ENCODE data around the gene DNAI1. TPM values are rescaled to one million over a fixed set of nuclear protein-coding genes. Genes with fewer than 3 reads are reported as not detected.

The DNAI1 gene
- total RNA-seq, 2 donors from 2014 or later, result not detected

GRCh38 chr9:34443976-34444375, 14.6 kb upstream of the DNAI1 start:
- ATAC-seq, result no peak
- intact Hi-C loops (cut with DNase I, micrococcal nuclease), result no loop called here
- DNase-seq, result no peak

DNA sequence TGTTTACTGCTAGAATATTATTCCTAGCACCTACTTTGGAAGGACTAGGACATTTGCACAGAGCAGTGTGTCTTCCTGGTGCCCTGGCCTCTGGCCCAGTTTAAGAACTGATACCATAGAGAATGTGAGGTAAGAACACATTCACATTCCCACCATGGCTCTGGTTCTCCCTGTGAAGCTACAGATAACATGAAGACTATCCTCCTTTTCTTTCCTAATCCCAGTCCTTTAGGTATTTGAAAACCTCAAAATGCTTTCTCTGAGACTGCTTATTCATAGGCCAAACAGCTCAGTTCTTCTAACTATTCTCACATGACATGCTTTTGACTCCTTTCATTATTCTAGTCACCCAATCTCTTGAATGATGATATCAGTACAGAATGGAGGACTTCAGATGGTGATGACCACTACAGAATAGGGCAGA, 12.1 kb upstream of the DNAI1 start:
- ATAC-seq (no peak), DNase-seq (no peak)
- intact Hi-C loops (cut with DNase I, micrococcal nuclease), result no loop called here

- ATAC-seq (no peak), DNase-seq (no peak)
- intact Hi-C loops (cut with DNase I, micrococcal nuclease), result no loop called here
These were observed 11.7 kb upstream of the DNAI1 start for GRCh38 chr9:34446951-34447350.

- DNase-seq (no peak), ATAC-seq (no peak)
- intact Hi-C loops (cut with DNase I, micrococcal nuclease), result no loop called here
These were observed 8.0 kb upstream of the DNAI1 start for GRCh38 chr9:34450644-34451043.

DNA sequence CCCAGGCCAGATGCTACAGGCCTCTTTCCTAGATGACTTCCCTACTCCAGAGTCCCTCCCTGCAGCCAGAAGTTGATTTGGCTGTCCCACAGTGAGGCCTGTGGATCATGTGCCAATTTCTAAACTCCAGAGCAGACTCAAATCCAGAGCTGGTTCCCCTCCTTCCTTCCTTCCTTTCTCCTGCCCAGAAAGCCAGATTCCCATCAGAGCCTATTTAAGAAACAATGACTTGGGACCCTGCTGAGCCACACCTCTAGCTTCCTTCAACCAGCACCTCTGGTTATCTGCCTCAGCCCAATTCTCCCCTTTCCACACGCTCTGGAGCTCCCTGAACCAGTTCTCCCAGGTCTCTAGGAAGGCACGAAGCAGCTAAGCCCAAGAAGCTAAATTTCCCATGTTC, 7.5 kb upstream of the DNAI1 start:
- ATAC-seq (no peak), DNase-seq (no peak)
- intact Hi-C loops (cut with DNase I, micrococcal nuclease), result no loop called here

GRCh38 chr9:34451545-34451944, 7.1 kb upstream of the DNAI1 start:
- intact Hi-C loops (cut with DNase I, micrococcal nuclease), result no loop called here
- DNase-seq, result no peak
- ATAC-seq, result no peak

DNA sequence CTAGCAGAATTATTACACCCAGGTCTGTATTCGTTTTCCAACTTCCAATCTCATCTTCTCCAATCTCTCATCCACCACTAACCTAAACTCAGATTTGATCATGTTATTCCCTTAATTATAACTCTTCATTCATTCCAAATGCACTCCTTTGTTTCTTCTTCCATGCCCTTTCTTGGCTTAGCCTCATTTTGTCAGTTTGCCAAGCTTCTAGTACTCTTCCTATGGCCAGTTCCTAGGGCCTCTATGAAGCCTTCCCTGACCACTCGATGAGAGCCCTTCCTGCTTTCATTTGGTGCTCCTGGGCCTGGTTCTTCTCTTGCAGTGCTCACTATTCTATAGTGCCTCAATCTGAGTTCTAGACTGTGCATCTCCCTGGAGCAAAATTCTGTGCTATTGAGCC, 6.0 kb upstream of the DNAI1 start:
- intact Hi-C loops (cut with DNase I, micrococcal nuclease), result no loop called here
- ATAC-seq (no peak), DNase-seq (no peak)

GRCh38 chr9:34454571-34455065, 4.0 kb upstream of the DNAI1 start:
- intact Hi-C loops (cut with DNase I, micrococcal nuclease), result no loop called here
- ATAC-seq (no peak), DNase-seq (no peak)

GRCh38 chr9:34456151-34456550, 2.5 kb upstream of the DNAI1 start:
- ATAC-seq, result no peak
- intact Hi-C loops (cut with DNase I, micrococcal nuclease), result no loop called here
- DNase-seq, result no peak

DNA sequence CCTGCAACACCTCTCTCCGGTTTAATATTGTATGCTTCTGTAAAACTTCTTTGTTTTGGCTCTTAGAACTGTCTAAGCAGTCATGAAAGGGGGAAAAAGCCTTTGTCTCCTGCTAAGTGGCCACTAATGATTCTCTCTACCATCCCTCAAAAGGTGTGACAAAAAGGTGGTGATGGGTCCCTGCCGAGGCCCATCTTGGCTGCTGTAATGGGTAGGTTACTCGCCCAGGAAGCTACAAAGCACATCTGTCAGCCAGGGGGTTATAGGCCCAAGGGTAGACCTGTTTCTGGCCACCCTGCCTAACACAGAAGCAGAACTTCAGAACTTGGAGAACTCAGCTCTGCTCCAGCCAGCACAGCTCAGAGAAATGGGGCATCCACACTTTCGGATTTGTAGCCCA, 1.9 kb upstream of the DNAI1 start:
- ATAC-seq (no peak), DNase-seq (no peak)
- intact Hi-C loops (cut with DNase I, micrococcal nuclease), result no loop called here

GRCh38 chr9:34457266-34458012, 1.2 kb upstream of the DNAI1 start:
- no peak for ATAC-seq

GRCh38 chr9:34458959-34459340, 345 bp downstream of the DNAI1 start:
- DNase-seq (no peak), ATAC-seq (no peak)
- intact Hi-C loops (cut with DNase I, micrococcal nuclease), result no loop called here

More at GRCh38 chr9:34457266-34458012, 1.2 kb upstream of the DNAI1 start:
- DNase-seq, result peak; percentile 54 to 62
- intact Hi-C loops (cut with DNase I, micrococcal nuclease), result no loop called here

- no peak for DNase-seq
- ATAC-seq, result no peak
- intact Hi-C loops (cut with DNase I, micrococcal nuclease), result no loop called here
These were observed 751 bp downstream of the DNAI1 start for GRCh38 chr9:34459356-34459755.

- intact Hi-C loops (cut with DNase I, micrococcal nuclease), result no loop called here
- ATAC-seq (no peak), DNase-seq (no peak)
These were observed 1.3 kb downstream of the DNAI1 start for GRCh38 chr9:34459941-34460340.

GRCh38 chr9:34463098-34463900, 4.7 kb downstream of the DNAI1 start:
- DNase-seq (no peak), ATAC-seq (no peak)
- intact Hi-C loops (cut with DNase I, micrococcal nuclease), result no loop called here

GRCh38 chr9:34463901-34464232, 5.3 kb downstream of the DNAI1 start:
- ATAC-seq, result no peak
- intact Hi-C loops (cut with DNase I, micrococcal nuclease), result no loop called here

DNA sequence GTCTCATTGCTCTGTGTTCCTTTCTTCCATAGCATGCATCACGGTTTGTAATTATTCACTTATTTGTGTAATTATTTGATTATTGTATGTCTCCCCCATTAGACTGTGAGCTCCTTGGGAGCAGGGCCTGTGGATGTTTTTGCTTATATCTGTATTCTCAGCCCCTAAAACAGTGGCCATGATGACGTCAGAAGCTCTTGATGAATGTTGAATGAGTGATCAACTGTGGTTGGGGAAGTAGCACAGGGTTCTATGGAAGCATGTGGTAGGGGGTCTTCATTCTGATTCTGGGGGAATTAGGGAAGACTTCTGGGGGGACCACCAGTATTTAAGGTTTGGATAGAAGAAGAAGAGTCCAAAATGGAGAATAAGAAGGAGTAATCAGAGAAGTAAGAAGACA, 6.0 kb downstream of the DNAI1 start:
- no peak for ATAC-seq
- no peak for DNase-seq
- intact Hi-C loops (cut with DNase I, micrococcal nuclease), result no loop called here

More at GRCh38 chr9:34463901-34464232, 5.3 kb downstream of the DNAI1 start:
- DNase-seq, result no peak

DNA sequence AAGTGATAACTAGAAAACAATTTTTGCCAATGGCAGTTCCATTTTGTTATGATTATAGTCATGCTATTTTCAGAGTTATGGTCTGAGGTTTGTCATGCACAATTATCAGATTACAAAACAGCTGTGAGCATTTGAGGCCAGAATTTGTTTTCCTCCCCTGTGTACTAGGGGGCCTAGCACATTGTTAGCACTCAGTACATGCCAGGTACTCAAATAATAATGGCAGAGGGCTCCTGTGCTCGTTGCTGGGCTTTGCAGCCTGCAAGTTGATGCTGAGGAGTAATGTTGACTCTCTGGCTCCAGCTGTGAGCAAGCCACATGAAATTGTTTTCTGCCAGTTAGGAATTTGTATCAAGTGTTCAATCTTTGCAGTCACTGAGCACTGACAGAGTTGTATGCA, 6.9 kb downstream of the DNAI1 start:
- intact Hi-C loops (cut with DNase I, micrococcal nuclease), result no loop called here
- DNase-seq (no peak), ATAC-seq (no peak)

GRCh38 chr9:34475097-34475496, 16.5 kb downstream of the DNAI1 start:
- DNase-seq (no peak), ATAC-seq (no peak)
- intact Hi-C loops (cut with DNase I, micrococcal nuclease), result no loop called here

- no peak for DNase-seq
- intact Hi-C loops (cut with DNase I, micrococcal nuclease), result no loop called here
- ATAC-seq, result no peak
These were observed 18.9 kb downstream of the DNAI1 start for GRCh38 chr9:34477541-34477940.

Measured in left colon (tissue), 2 donors.